Posterior cingulate gyrus (tissue), 11 donors: ENCODE results near the gene SACM1L.

ENCODE experiments used
- DNase-seq, 10 donors: peaks; one replicate each; pipeline versions ENCODE4 v3.0.0 to v3.0.0-alpha.2; 2020 to 2021; ENCODE audit warnings: mixed read lengths in 3 of 10
- intact Hi-C: fragments of 100-400 bp; cut with DNase I; formaldehyde crosslinking; loops from one replicate; pipeline ENCODE4 v1.15.1; 2023

Gene SACM1L

GRCh38 chr3:45762647-45763302 lies 73.6 kb downstream of the SACM1L start:
- no peak for DNase-seq
- intact Hi-C loops = loop anchor here (5.0 kb wide), 1 partner anchor 165 kb away; no protein-coding TSS in a partner anchor

- intact Hi-C loops = loop anchor here (5.0 kb wide), 1 partner anchor 164 kb away; no protein-coding TSS in a partner anchor
These were observed 74.1 kb downstream of the SACM1L start for GRCh38 chr3:45763303-45763675.

GRCh38 chr3:45765266-45765851 lies 76.2 kb downstream of the SACM1L start:
- no peak for DNase-seq
- intact Hi-C loops = no loop called here

More at GRCh38 chr3:45763303-45763675, 74.1 kb downstream of the SACM1L start:
- DNase-seq = no peak

GRCh38 chr3:45765958-45766357 lies 76.8 kb downstream of the SACM1L start:
- intact Hi-C loops = no loop called here
- DNase-seq = no peak

GRCh38 chr3:45771166-45771775 lies 82.1 kb downstream of the SACM1L start:
- DNase-seq = no peak
- intact Hi-C loops = no loop called here

- intact Hi-C loops = no loop called here
- DNase-seq = no peak
These were observed 82.6 kb downstream of the SACM1L start for GRCh38 chr3:45771831-45772230.

- DNase-seq = no peak
- intact Hi-C loops = no loop called here
These were observed 83.3 kb downstream of the SACM1L start for GRCh38 chr3:45772341-45773035.

GRCh38 chr3:45773072-45773471 lies 83.9 kb downstream of the SACM1L start:
- DNase-seq = no peak
- intact Hi-C loops = no loop called here

GRCh38 chr3:45773714-45774449 lies 84.7 kb downstream of the SACM1L start:
- intact Hi-C loops = no loop called here
- DNase-seq = no peak

GRCh38 chr3:45774581-45775521 lies 85.7 kb downstream of the SACM1L start:
- intact Hi-C loops = no loop called here
- no peak for DNase-seq

GRCh38 chr3:45775571-45776300 lies 86.5 kb downstream of the SACM1L start:
- no peak for DNase-seq
- intact Hi-C loops = no loop called here

- no peak for DNase-seq
- intact Hi-C loops = no loop called here
These were observed 87.1 kb downstream of the SACM1L start for GRCh38 chr3:45776301-45776595.

GRCh38 chr3:45776611-45777010 lies 87.4 kb downstream of the SACM1L start:
- DNase-seq = no peak
- intact Hi-C loops = no loop called here

- intact Hi-C loops = no loop called here
- no peak for DNase-seq
These were observed 88.0 kb downstream of the SACM1L start for GRCh38 chr3:45777111-45777745.

- intact Hi-C loops = no loop called here
These were observed 88.7 kb downstream of the SACM1L start for GRCh38 chr3:45777746-45778386.

GRCh38 chr3:45778761-45779201 lies 89.6 kb downstream of the SACM1L start:
- intact Hi-C loops = no loop called here
- DNase-seq = no peak

More at GRCh38 chr3:45777746-45778386, 88.7 kb downstream of the SACM1L start:
- DNase-seq = no peak

- intact Hi-C loops = no loop called here
- DNase-seq = no peak
These were observed 90.8 kb downstream of the SACM1L start for GRCh38 chr3:45779746-45780735.
